GM19099 (cell line): ENCODE results near the gene PARVA.

Experiments
- POLR2A ChIP-seq: IDR thresholded peaks from 3 replicates; pipeline ENCODE4 v1.6.1; 2011; ENCODE audit warnings: low read depth; ENCODE audit not compliant: insufficient read length; ENCODE audit errors: extremely low read depth

PARVA gene

DNA sequence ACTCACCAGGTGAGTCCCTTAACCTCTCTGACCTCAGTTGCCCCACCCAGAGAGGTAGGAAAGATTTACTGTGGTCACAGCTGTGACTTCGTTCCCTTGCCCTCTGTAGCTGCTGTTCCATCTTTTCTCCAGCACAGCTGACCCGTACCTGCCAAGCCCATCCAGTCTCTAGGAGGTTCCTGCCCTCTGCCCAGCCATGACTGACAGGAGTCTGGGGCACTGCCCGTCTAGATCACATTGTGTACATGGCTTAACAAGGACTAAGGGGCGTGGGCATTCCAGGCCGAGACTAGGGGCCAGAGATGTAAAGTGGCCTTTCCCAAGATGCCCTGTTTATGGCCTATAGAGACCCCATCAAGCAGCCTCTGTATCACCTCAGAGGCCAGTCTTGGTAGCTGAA lies 132.0 kb downstream of the PARVA start:
- TF ChIP-seq POLR2A, result no peak

DNA sequence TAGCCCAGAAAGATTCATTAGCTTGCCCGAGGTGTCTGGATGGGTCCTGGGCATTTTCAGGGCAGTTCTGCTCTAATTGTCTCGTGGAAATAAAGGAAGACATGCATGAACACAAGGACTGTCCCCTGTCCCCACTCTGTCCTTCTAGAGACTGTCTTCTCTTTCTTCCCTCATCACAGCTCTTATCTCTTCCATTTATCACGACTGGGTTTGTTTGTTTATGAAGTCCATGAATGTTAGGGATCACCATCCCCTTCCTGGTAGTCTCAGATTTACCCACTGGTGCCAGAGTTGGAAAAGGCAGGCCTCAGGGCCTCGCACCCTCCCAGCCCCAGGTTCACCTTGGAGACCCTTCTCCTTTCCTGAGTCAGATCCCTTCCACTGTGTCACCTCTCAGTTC lies 134.8 kb downstream of the PARVA start:
- no peak for TF ChIP-seq POLR2A

DNA sequence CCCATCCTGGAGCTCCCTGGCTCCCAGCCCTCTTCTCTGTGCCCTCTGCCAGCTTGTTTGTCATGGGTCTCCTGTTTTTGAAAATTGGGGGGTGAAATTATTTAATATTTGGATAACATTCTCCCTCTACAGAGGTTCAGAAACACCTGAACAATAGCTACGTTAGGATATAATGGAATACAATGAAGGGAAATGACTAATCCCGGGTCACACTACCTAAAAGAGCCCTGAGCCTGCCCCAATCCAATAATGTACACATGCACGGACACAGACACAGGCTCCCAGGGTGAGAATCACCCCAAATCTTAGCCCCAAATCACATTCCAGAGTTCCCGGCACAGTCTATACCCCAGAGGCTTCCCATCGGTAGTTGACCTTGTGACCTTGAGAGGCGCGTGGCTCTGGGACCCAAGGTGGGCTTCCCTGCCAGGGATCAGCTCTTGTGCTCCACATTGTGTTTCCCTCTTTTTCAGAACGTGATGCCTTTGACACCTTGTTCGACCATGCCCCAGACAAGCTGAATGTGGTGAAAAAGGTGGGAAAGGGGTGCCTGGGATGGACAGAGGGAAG lies 135.5 kb downstream of the PARVA start:
- TF ChIP-seq POLR2A, result no peak

DNA sequence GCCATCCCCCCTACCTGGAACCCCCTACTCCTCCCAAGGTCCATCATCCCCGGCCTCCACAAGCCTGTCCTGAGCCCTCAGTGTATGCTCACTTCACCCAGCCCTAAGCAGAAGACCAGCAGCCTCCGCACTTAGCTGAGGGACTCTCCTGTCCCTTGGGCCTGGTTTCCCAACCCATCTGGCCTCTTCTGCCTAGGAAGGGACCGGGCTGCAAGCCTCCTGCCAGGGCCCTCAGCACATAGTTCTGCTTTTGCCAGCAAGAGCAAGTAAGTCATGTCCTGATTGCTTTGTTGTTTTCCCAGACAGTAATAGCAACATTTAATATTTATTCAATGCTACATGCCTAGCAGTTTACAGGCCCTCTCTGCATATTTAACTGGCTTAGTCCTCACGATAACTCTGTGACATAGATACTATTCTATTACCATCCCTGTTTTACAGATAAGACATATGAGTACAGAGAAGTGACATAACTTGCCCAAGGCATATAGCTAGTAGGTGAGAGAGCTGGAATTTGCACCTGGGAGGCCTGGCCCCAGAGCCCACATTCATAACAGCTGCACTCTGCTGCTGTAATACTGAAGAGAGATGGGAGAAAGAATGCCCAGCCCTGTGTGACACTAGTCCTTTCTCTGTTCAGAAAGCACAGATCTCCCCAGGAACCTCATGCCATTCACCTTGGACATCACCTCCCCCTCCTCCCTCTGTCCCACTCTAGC lies 139.2 kb downstream of the PARVA start:
- no peak for TF ChIP-seq POLR2A

DNA sequence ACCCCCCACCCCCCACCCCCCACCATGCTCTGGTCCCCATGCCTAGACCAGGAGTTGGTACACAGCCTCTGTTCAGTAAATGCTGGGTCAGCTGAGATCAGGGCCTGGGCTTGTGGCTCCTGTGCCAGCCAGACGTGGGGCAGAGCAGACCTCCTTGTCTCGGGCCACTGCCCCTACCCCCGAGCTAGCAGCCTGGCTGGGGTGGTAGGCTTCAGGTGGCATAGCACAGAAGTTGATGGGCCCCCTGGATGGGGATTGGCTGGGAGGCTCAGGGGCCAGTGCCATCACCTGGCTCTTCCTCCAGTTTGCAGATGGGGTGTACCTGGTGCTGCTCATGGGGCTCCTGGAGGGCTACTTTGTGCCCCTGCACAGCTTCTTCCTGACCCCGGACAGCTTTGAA lies 139.9 kb downstream of the PARVA start:
- no peak for TF ChIP-seq POLR2A

DNA sequence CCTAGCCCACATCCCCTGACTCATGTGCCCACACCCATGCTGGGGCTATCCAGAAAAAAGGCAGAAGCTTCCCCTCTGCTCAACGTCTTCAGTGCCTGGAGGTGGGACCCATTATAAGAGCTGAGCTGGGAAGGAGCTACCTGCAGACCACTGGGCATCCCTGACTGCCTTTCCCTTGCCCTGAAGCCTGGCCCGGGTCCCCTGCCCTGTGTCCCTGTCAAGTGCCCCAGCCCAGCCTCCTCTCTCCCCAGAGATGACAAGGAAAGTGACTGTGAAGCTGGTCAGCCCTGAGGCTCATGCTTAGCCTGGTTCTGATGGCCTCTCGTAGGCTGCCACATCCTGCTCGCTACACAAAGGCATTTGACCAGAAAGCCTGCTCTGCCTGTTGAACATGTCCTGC lies 140.4 kb downstream of the PARVA start:
- no peak for TF ChIP-seq POLR2A

DNA sequence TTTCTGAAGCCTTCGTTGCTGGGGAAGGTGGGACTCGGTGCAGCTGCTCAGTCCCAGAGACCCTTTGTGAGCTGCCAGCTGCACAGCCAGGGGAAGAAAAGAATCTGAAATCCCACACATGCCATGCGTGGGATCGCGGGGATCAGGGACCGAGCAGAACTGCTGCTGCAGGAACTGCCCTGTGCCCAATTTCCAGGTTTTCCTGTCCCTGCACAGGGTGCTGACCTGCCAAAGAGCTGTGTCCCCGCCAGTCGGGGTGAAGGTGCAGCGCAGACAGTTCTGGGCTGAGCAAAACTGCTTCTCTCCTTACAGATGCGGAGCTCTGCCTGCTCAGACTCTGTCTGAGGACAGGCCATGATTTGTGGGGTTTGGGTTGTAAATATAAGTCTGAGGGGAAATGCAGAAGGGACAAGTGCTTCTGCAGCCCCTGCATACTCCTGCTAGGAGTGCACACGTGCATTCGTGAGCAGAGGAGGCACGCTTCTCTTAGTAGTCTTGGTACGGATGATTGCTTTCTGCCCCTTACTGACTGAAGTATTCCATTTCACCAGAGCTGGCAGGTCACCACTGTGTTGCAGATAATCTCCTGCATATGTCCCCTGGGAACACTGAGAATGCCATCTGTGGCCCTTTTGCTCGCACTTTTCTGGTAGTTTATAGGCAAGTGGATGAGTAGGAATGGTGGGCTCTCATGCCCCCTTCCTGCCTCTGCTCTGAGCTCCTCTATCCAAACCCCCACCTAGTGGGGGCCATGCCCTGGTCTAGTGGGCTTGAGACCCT lies 141.4 kb downstream of the PARVA start:
- TF ChIP-seq POLR2A, result no peak

DNA sequence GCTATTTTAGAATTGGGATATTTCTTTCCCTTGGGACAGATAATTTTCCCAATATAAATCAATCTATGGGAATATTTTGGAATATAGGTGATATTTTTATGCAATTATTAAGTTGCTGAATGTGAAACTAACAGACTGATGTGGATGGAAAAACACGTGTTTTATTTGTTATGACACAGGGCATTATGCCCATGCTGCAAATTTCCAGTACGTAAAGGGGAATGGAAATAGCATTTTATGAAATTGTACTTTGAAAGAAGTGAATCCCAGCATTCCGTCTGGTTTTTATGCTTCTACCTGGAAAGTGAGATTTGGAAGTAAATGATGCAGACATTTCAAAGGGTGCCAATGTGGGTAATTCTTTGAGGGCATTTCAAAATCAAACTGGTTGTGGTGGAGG lies 142.7 kb downstream of the PARVA start:
- TF ChIP-seq POLR2A, result no peak

DNA sequence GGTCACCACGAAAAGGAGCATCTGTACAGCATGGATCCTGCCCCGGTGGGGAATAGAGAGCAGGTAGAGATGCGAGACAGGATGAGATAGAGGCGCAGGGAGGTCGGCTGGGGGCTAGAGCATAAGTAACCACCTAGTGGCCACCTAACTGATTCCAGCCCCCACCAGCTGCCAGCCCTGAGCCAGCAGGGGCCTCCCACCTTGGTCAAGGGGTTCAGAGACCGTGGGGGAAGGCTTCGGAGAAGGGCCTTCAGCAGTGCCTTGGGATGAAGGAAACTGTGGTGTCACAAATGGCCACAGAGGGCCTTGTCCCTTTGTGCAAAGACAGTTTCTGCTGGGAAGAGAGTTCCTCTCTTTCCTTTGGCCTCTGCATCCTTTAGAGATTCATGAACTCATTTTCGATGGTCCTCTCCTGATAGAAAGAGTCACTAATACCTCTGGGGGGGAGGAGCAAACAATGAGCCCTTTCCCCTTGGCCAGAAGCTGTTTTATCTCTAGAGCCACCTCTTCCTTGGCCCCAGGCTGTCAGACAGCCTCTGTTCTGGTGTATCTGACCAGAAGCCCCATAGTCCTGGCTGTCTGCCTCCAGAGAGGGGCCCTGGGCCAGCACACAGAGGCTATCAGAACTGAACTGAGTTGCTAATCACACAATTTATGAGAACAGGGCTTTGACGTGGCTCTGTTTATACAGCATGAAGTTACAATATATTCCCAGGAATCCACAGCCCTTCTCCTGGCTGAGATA lies 146.0 kb downstream of the PARVA start:
- no peak for TF ChIP-seq POLR2A

DNA sequence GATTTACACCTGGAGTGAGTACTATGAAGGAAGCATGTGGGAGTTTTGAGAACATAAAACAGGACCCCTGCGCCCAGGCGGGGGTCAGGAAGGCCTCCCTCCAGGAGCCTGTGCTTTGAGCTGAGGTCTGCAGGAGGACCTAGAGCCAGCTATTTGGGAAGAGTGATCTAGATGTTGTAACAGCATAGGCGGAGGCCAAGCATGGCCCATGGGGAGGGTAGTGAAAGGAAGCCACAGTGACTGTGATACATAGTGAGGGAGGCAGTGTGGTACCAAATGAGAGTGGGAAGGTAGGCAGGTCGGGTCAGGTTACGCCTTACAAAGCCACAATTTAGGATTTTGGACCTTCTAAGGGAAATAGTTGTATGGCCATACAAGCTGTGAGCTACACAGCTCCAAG lies 147.5 kb downstream of the PARVA start:
- no peak for TF ChIP-seq POLR2A

DNA sequence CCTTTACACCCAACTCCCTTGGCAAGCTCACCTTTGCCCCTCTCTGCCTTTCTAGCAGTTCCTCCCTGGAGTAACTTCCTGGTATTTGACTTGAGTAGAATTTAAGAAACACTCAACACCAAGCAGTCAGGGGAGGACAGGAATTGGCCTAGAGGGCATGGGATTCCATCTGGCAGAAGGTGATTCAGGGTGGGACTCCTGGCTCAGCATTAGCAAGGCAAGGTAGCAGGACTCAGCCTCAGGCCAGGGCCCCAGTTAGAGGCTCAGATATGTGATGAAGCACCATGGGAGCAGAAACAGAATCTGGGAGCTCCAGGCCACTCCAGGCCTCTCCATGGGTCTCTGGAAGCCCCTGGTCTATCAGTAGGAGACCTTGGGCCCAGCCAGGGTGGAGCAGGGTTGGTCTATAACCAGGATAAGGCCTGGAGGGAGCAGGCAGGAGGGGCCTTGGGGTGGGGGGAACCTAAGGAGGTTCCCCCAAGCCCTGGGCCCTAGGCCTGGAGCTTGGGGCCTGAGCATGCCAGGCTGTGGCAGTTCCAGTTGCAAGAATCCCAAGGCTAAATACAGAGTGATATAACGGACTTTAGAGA lies 148.2 kb downstream of the PARVA start:
- no peak for TF ChIP-seq POLR2A

DNA sequence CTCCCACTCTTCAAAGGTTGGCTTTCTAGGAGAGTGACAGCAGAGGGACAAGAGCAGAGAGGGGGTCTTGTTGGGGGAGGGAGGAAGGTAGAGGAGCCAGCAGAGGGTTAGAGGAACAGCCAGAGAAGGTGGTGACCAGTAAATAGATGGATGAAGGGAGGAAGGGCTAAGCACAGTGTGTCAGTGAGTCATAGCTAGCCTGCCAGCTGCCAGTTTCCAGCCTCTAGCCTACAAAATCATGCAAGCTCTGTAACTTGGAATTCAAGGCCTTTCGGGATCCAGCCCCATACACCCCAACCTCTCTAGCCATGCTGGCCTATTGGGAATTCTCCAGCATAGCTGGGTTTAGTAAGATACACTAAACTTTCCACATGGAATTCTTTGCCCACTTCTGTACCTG lies 149.4 kb downstream of the PARVA start:
- no peak for TF ChIP-seq POLR2A

DNA sequence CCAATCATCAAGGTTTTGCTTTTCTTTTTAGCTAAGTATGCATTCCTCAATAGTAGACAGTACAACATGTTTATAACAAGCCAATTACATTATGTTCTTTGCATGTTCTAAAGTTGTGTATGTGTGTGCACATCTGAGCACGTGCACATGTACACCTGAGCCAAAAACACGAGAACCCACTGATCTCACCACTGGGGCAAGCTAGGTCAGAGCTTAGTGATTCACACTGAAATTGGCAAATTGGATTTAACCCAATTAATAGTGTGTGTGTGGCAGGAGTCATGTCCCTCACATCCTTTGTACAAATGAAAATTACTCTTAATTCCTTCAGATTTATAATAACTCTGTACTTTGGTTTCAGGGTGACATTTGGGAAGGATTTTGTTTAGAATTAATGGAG lies 151.1 kb downstream of the PARVA start:
- no peak for TF ChIP-seq POLR2A

DNA sequence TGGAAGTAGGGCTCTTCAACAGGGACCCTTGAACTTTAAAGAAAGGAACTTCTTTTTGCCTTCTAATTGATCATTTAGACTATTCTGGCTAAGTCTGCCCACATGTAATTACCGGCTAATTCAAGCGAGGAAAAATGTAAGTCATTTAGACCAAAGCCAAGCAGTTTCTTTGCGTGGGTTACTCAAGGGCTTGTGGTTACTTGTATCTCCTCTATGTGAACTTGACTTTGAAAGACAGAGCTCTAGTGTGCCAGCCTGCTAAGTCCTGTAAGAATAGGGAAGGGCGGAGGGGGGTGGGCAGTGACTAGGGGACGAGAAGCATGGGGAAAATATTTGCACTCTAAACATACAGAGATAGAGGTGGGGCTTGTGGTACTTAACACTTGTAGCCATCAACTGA lies 151.7 kb downstream of the PARVA start:
- TF ChIP-seq POLR2A, result no peak

DNA sequence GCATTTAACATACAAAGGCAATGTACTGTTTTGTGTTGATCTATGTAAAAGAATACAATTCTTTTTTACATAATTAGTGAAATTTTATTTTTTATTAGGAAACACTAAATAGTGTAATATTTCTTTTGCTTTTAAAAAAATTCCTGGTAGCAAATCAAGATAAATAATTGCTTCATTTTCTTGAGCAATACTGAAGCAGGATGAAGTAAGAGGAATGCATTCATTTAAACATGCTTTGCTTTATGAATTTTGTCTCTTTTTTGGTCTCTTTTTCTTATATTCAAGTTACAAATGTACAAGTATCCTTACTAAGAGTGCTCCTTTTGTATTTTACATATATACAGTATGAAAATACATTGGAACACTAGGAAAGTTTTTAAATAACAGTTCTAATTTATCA lies 152.4 kb downstream of the PARVA start:
- TF ChIP-seq POLR2A, result no peak

DNA sequence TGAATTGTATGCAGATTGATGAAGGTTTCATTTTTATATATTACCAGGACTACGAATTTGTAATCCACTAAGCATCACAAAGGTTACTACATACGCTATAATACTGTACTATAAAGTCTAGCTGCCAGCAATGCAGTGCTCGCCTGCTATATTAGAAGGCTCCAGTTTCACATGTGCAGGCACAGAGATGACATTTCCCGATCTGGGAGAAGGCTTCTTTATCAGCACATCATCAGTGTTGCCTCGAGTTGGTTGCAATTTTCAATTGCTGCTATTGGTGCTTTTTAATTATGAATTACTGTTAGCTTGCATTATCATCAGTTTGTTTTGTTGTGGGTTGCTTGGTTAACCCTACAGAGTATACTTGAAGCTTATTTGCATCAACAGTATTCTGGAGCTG lies 153.6 kb downstream of the PARVA start:
- no peak for TF ChIP-seq POLR2A

DNA sequence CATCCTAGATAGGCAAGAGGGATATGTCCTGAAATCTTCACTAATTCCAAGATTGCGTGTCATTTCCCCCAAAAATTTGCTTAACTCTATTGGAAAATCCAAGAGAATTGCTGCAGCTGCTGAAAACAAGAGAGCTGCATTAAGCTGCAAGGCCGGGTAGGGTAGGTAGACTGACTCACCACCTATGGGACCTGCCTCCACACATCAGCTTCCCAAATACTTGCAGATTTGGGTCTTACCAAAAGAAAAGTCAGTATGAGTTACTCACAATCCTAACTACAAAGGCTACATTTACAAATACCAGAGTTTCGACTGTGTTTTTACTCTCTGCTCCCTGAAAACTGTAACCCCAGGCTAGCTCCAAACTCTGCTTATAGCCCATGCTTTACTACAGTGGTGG lies 154.3 kb downstream of the PARVA start:
- no peak for TF ChIP-seq POLR2A
